K562 (cell line): ENCODE results near the gene TSPYL6.
"Not testable (repeated sequence)": the region's sequence is repeated elsewhere in the genome, so short reads cannot be mapped to it uniquely, and the experiment has no call there.

Source experiments
- CBFB ChIP-seq: sonication (generic); formaldehyde crosslinking; IDR thresholded peaks from 2 replicates; pipeline ENCODE4 v1.4.0; 2020; ENCODE audit warnings: mild to moderate bottlenecking, missing genetic modification reagents
- CHD1 ChIP-seq: fragments of 200-600 bp; sonication (generic); IDR thresholded peaks from one replicate; pipeline ENCODE4 v1.6.1; 2012; ENCODE audit warnings: mild to moderate bottlenecking, moderate library complexity, low read length, inconsistent platforms
- CHD4 ChIP-seq: fragments of 200-600 bp; sonication (generic); IDR thresholded peaks from 3 replicates; pipeline ENCODE4 v1.6.1; 2012; ENCODE audit warnings: low read depth, mild to moderate bottlenecking, mixed read lengths, low read length, inconsistent platforms; ENCODE audit not compliant: insufficient read depth, insufficient replicate concordance, poor library complexity, severe bottlenecking
- FOXK2 ChIP-seq, 2 experiments: fragments of 450-650 bp; IDR thresholded peaks in 1 of 2; conservative IDR thresholded peaks in 1 of 2; 2 replicates each; pipeline ENCODE4 v1.6.1; 2016; ENCODE audit warnings: low read depth in 2 of 2, mild to moderate bottlenecking in 1 of 2
- IRF2 ChIP-seq: sonication (generic); formaldehyde crosslinking; IDR thresholded peaks from 2 replicates; pipeline ENCODE4 v1.8.1; 2022; ENCODE audit warnings: mild to moderate bottlenecking, missing genetic modification reagents
- JUNB ChIP-seq: fragments of 450-650 bp; formaldehyde crosslinking; conservative IDR thresholded peaks from 2 replicates; pipeline ENCODE4 v1.4.0; 2020; ENCODE audit warnings: mild to moderate bottlenecking
- POLR2AphosphoS5 ChIP-seq: IDR thresholded peaks from 2 replicates; pipeline ENCODE4 v1.6.1; 2011; ENCODE audit warnings: mild to moderate bottlenecking, low read depth, low read length, moderate library complexity; ENCODE audit not compliant: control insufficient read depth, insufficient read depth
- RFX7 ChIP-seq: fragments of 250-450 bp; sonication (Bioruptor Pico); IDR thresholded peaks from 2 replicates; pipeline ENCODE4 v1.5.1; 2021; ENCODE audit warnings: mild to moderate bottlenecking
- TAF1 ChIP-seq: IDR thresholded peaks from 2 replicates; pipeline ENCODE4 v1.6.1; 2011; ENCODE audit warnings: mild to moderate bottlenecking, low read length, moderate library complexity; ENCODE audit not compliant: insufficient read depth, control insufficient read depth, severe bottlenecking; ENCODE audit errors: extremely low read depth
- ZC3H8 ChIP-seq: fragments of 450-650 bp; IDR thresholded peaks from 2 replicates; pipeline ENCODE4 v1.6.1; 2017
- TF ChIP-seq, protein P1 (sequence below): sonication (generic); formaldehyde crosslinking; IDR thresholded peaks from 2 replicates; pipeline ENCODE4 v1.9.0; 2022; ENCODE audit warnings: mild to moderate bottlenecking, missing genetic modification reagents
- TF ChIP-seq, protein P2 (sequence below), 3 experiments: IDR thresholded peaks in 2 of 3; conservative IDR thresholded peaks in 1 of 3; 2 replicates each; pipeline ENCODE4 v1.5.1; 2011 to 2012; ENCODE audit warnings: low read length in 3 of 3, mild to moderate bottlenecking in 3 of 3, control low read depth in 2 of 3, improper control_type of control experiment in 1 of 3, inconsistent platforms in 1 of 3, low read depth in 1 of 3, mixed read lengths in 1 of 3, moderate library complexity in 1 of 3; ENCODE audit not compliant: insufficient read depth in 2 of 3
- TF ChIP-seq, protein P3 (sequence below): sonication (generic); formaldehyde crosslinking; IDR thresholded peaks from 2 replicates; pipeline ENCODE4 v1.8.0; 2022; ENCODE audit warnings: missing genetic modification reagents, mild to moderate bottlenecking, moderate library complexity, borderline replicate concordance

GRCh38 chr2:54294665-54295064 is 38.6 kb upstream of the TSPYL6 start:
- TF ChIP-seq IRF2 (CRISPR knock-in tag); CBFB (CRISPR knock-in tag); ZC3H8; CHD1; POLR2AphosphoS5; TAF1; JUNB (CRISPR knock-in tag); RFX7 (CRISPR knock-in tag); CHD4; FOXK2 (conservative IDR thresholded peaks at IDR 0.05 in 1 of 2, IDR thresholded peaks at IDR 0.05 in 1 of 2; ENCODE audit: low read depth in 2 of 2): not testable (repeated sequence)
- TF ChIP-seq, protein P1, sequence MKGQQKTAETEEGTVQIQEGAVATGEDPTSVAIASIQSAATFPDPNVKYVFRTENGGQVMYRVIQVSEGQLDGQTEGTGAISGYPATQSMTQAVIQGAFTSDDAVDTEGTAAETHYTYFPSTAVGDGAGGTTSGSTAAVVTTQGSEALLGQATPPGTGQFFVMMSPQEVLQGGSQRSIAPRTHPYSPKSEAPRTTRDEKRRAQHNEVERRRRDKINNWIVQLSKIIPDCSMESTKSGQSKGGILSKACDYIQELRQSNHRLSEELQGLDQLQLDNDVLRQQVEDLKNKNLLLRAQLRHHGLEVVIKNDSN (CRISPR knock-in tag) = not testable (repeated sequence)
- TF ChIP-seq, protein P2, sequence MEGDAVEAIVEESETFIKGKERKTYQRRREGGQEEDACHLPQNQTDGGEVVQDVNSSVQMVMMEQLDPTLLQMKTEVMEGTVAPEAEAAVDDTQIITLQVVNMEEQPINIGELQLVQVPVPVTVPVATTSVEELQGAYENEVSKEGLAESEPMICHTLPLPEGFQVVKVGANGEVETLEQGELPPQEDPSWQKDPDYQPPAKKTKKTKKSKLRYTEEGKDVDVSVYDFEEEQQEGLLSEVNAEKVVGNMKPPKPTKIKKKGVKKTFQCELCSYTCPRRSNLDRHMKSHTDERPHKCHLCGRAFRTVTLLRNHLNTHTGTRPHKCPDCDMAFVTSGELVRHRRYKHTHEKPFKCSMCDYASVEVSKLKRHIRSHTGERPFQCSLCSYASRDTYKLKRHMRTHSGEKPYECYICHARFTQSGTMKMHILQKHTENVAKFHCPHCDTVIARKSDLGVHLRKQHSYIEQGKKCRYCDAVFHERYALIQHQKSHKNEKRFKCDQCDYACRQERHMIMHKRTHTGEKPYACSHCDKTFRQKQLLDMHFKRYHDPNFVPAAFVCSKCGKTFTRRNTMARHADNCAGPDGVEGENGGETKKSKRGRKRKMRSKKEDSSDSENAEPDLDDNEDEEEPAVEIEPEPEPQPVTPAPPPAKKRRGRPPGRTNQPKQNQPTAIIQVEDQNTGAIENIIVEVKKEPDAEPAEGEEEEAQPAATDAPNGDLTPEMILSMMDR (IDR thresholded peaks at IDR 0.05 in 2 of 3, conservative IDR thresholded peaks at IDR 0.05 in 1 of 3; ENCODE audit: insufficient read depth in 2 of 3, low read depth in 1 of 3, low read length in 3 of 3) = not testable (repeated sequence)
- TF ChIP-seq, protein P3, sequence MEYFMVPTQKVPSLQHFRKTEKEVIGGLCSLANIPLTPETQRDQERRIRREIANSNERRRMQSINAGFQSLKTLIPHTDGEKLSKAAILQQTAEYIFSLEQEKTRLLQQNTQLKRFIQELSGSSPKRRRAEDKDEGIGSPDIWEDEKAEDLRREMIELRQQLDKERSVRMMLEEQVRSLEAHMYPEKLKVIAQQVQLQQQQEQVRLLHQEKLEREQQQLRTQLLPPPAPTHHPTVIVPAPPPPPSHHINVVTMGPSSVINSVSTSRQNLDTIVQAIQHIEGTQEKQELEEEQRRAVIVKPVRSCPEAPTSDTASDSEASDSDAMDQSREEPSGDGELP = not testable (repeated sequence)
